Activated CD8-positive, alpha-beta memory T cell treated with anti-CD3 and anti-CD28 coated beads, Interleukin-2, amount 50 U/mL, for 4 hours (primary cell): Measurements from ENCODE around the gene MICAL2.

Source experiments
- DNase-seq: peaks from one replicate; pipeline ENCODE4 v3.0.0-alpha.2; 2020

Gene MICAL2

GRCh38 chr11:12174477-12175143 is 64.2 kb downstream of the MICAL2 start:
- DNase-seq: no peak

- DNase-seq: no peak
Measured at GRCh38 chr11:12175694-12176241, 65.4 kb downstream of the MICAL2 start.

- no peak for DNase-seq
Measured at GRCh38 chr11:12176410-12176809, 66.0 kb downstream of the MICAL2 start.

GRCh38 chr11:12177739-12178338 is 67.4 kb downstream of the MICAL2 start:
- no peak for DNase-seq

- DNase-seq: no peak
Measured at GRCh38 chr11:12179019-12179418, 68.6 kb downstream of the MICAL2 start.

GRCh38 chr11:12179531-12179930 is 69.1 kb downstream of the MICAL2 start:
- DNase-seq: no peak

GRCh38 chr11:12180257-12181205 is 70.1 kb downstream of the MICAL2 start:
- no peak for DNase-seq

GRCh38 chr11:12182302-12182675 is 71.9 kb downstream of the MICAL2 start:
- DNase-seq: no peak

- no peak for DNase-seq
Measured at GRCh38 chr11:12182676-12183541, 72.5 kb downstream of the MICAL2 start.

GRCh38 chr11:12183827-12184620 is 73.6 kb downstream of the MICAL2 start:
- DNase-seq: no peak

- no peak for DNase-seq
Measured at GRCh38 chr11:12184699-12185098, 74.3 kb downstream of the MICAL2 start.

GRCh38 chr11:12185106-12185690 is 74.8 kb downstream of the MICAL2 start:
- DNase-seq: no peak

GRCh38 chr11:12185914-12186313 is 75.5 kb downstream of the MICAL2 start:
- no peak for DNase-seq

GRCh38 chr11:12186701-12187100 is 76.3 kb downstream of the MICAL2 start:
- DNase-seq: no peak

- no peak for DNase-seq
Measured at GRCh38 chr11:12187399-12187798, 77.0 kb downstream of the MICAL2 start.

GRCh38 chr11:12188548-12189317 is 78.3 kb downstream of the MICAL2 start:
- no peak for DNase-seq

GRCh38 chr11:12189543-12190235 is 79.3 kb downstream of the MICAL2 start:
- DNase-seq: no peak

- DNase-seq: no peak
Measured at GRCh38 chr11:12190511-12190910, 80.1 kb downstream of the MICAL2 start.

- no peak for DNase-seq
Measured at GRCh38 chr11:12192794-12193514, 82.6 kb downstream of the MICAL2 start.
